ENCODE measurements around the gene NCL.

The NCL gene

DNA sequence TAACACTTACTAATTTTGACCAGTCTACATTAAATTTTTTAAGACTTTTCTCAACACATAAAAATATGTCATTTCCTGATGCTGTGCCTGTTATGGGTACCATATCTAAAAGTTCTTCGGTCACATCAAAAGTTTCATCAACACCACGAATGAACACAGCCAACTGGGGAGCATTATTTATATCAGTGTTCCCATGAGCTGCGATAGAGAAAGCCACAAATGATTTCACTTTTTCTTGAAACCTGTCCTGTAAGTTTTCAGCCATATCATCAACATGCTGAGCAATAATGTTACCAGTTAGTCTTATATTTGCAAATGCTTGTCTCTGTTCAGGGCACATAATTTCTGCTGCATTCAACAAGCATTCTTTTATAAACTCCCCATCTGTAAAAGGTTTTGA is 30.4 kb upstream of the NCL start:
- no peak for DNase-seq (ENCODE audit: low spot score)
- TF ChIP-seq, protein P1, sequence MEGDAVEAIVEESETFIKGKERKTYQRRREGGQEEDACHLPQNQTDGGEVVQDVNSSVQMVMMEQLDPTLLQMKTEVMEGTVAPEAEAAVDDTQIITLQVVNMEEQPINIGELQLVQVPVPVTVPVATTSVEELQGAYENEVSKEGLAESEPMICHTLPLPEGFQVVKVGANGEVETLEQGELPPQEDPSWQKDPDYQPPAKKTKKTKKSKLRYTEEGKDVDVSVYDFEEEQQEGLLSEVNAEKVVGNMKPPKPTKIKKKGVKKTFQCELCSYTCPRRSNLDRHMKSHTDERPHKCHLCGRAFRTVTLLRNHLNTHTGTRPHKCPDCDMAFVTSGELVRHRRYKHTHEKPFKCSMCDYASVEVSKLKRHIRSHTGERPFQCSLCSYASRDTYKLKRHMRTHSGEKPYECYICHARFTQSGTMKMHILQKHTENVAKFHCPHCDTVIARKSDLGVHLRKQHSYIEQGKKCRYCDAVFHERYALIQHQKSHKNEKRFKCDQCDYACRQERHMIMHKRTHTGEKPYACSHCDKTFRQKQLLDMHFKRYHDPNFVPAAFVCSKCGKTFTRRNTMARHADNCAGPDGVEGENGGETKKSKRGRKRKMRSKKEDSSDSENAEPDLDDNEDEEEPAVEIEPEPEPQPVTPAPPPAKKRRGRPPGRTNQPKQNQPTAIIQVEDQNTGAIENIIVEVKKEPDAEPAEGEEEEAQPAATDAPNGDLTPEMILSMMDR (IDR thresholded peaks at IDR 0.05; ENCODE audit: borderline replicate concordance, control extremely low read depth, extremely low read depth, insufficient read depth, missing control alignments) = no peak
- in situ Hi-C loops (cut with MboI; ENCODE audit: low sequenced_read_pairs, unreplicated experiment) = no loop called here

DNA sequence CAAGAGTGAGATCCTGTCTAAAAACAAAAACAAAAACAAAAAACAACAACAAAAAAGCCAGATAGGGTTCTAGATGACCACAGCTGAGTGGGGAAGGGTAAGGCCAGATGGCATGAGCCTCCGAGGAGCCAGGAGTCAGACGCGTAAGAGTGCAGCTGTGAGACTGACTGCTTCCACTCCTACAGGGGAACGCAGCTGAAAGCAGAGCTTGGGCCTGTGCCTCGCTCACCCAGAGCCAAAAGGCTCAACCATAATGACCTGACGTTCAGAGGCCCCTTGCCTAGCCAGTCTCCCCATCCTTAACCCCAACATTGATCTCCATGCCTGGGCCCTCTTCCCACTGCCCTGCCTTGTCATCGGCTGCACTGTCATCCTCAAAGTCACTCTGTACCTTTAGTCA is 26.5 kb upstream of the NCL start:
- TF ChIP-seq, protein P1 (IDR thresholded peaks at IDR 0.05; ENCODE audit: borderline replicate concordance, control extremely low read depth, extremely low read depth, insufficient read depth, missing control alignments) = no peak
- DNase-seq (ENCODE audit: low spot score) = no peak
- in situ Hi-C loops (cut with MboI; ENCODE audit: low sequenced_read_pairs, unreplicated experiment) = no loop called here

DNA sequence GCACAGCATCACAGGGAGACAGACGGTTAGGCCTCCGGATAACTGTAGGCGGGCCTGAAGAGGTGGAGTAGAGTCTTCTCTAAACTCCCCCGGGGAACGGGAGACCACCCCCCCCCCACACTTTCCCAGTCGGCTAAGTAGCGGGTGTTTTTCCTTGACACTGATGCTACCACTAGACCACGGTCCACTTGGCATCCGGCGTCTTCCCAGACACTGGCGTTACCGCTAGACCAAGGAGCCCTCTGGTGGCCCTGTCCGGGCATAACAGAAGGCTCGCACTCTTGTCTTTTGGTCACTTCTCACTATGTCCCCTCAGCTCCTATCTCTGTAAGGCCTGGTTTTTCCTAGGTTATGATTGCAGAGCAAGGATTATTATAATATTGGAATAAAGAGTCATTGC is 25.7 kb upstream of the NCL start:
- TF ChIP-seq, protein P1 (IDR thresholded peaks at IDR 0.05; ENCODE audit: borderline replicate concordance, control extremely low read depth, extremely low read depth, insufficient read depth, missing control alignments) = no peak
- in situ Hi-C loops (cut with MboI; ENCODE audit: low sequenced_read_pairs, unreplicated experiment) = no loop called here
- DNase-seq (ENCODE audit: low spot score) = no peak

DNA sequence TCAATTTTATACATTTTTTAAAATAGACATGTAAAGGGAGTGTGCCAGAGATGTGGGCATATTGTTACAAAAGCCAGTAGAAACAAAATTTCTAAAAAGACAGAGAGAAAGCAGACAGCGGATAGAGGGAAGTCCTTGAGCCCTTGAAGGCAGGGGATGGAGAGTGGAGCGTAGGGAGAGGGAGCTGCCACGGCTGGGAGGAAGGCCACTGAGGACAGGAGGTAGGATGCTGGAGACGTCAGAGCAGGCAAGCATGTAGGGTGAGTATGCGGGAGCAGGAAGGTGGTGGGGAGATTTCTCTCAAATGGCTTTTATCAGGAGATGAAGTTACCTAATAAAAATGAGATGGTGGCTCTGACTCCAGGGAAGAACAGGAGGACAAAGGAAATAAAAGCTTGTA is 24.0 kb upstream of the NCL start:
- TF ChIP-seq, protein P1 (IDR thresholded peaks at IDR 0.05; ENCODE audit: borderline replicate concordance, control extremely low read depth, extremely low read depth, insufficient read depth, missing control alignments) = no peak
- no peak for DNase-seq (ENCODE audit: low spot score)
- in situ Hi-C loops (cut with MboI; ENCODE audit: low sequenced_read_pairs, unreplicated experiment) = no loop called here

DNA sequence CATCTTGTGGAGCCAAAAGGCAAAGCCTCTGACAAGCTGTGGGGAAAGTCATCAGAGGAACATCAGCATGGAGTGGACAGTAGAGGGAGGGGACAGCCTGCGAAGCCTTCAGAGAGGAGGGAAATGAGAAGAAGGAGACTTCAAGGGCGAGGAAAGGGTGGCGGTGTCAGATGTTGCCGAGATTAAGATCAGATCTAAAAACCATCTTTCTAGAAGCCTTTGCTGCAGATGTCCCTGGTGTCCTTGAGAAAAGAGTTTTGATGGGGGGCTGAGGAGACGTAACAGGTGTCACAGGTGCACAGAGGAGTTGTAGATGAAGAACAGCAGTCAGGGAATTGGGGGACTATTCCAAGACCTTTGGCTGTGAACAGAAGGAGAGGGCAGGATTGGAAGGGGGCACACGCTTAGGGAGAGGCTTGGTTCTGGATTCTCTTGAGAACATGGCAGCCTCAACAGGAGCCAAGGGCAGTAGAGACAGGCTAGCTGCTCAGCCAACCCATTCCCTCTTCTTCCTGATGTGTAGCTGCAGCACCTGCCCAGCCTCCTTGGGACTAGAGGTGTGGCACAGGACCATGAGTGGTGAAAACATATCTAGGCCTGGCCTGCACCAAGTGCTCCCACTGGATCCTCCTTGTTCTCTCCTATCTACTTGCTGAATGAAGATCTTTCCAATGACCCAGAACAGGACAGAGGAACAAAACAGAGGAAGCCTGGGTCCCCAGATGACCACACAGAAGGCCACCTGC is 22.7 kb upstream of the NCL start:
- in situ Hi-C loops (cut with MboI; ENCODE audit: low sequenced_read_pairs, unreplicated experiment) = no loop called here
- no peak for DNase-seq (ENCODE audit: low spot score)

DNA sequence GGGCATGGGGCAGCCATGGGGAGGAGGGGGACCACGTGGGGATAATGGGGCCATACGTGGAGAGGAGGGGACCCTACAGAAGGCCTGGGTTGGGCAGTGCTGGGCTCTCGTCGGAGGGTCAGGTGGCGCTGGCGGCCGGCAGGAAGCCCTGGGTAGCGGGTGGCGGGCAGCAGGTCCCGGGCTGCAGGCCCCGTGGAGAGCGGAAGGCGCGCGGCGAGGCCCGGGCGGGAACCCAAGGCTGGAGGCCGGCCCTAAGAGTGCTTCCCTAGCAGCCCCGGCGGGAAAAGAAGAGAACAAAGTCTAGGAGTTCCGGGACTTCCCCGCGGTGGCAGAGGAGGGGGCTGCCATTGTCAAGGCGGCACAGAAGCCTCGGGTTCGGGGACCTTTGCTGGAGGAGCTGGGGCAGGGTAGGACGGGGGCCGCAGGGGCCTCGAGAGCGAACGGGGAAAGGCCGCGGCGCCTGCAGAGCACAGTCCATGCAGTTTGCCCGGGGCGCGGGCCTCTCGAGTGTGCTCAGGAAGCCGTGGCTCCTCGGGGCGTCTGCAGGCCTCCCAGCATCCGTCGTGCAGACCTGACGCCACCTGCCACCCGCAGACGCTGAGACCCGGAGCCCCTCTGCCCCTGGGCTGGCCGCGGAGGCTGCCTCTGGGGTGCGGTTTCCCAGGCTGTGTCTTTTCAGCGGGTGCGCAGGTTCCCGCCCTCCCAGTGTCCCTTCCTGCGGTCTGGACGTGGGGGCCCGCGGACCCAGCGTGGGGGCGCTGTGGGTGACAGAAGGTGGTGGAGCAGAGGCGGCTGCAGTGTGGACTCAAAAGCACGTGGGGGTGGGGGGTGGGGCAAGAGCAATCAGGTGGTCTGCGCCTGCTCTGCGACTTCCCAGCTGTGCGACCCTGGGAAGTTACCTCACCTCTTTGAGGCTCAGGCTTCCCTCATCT is 19.4 kb upstream of the NCL start:
- peak; percentile 70 for DNase-seq (ENCODE audit: low spot score)
- TF ChIP-seq, protein P1 (IDR thresholded peaks at IDR 0.05; ENCODE audit: borderline replicate concordance, control extremely low read depth, extremely low read depth, insufficient read depth, missing control alignments) = no peak
- in situ Hi-C loops (cut with MboI; ENCODE audit: low sequenced_read_pairs, unreplicated experiment) = no loop called here

More for the DNA sequence above, 22.7 kb upstream of the NCL start:
- TF ChIP-seq, protein P1 (IDR thresholded peaks at IDR 0.05; ENCODE audit: borderline replicate concordance, control extremely low read depth, extremely low read depth, insufficient read depth, missing control alignments) = no peak
